RWPE2 (cell line): ENCODE measurements around the gene BEGAIN.

Experiments used
- ATAC-seq: fragments of 200-7000 bp; cut with Tn5 transposase; 3 replicates; pipeline ENCODE4 v1.9.1; 2021; ENCODE audit warnings: low read depth
- DNase-seq: peaks from one replicate; pipeline ENCODE4 v3.0.0-alpha.2; 2020; ENCODE audit warnings: low spot score
- H3K27ac ChIP-seq: fragments of 450-650 bp; 2 replicates; pipeline ENCODE4 v1.5.1; 2017; ENCODE audit warnings: mild to moderate bottlenecking; ENCODE audit not compliant: poor library complexity, severe bottlenecking
- H3K27me3 ChIP-seq: fragments of 250-450 bp; sonication (Bioruptor Pico); 2 replicates; pipeline ENCODE4 v1.5.1; 2021; ENCODE audit warnings: mild to moderate bottlenecking, moderate library complexity; ENCODE audit not compliant: insufficient read depth, poor library complexity, severe bottlenecking
- H3K36me3 ChIP-seq: fragments of 250-450 bp; sonication (Bioruptor Pico); 2 replicates; pipeline ENCODE4 v1.5.1; 2020; ENCODE audit warnings: low read depth, mild to moderate bottlenecking, moderate library complexity
- H3K4me1 ChIP-seq: fragments of 250-450 bp; sonication (Bioruptor Pico); 2 replicates; pipeline ENCODE4 v1.5.1; 2021; ENCODE audit warnings: mild to moderate bottlenecking, moderate library complexity; ENCODE audit not compliant: insufficient read depth, poor library complexity, severe bottlenecking
- H3K4me3 ChIP-seq: fragments of 250-450 bp; sonication (Bioruptor Pico); 2 replicates; pipeline ENCODE4 v1.5.1; 2021; ENCODE audit warnings: mild to moderate bottlenecking, moderate library complexity; ENCODE audit not compliant: severe bottlenecking
- H3K9me3 ChIP-seq: fragments of 250-450 bp; sonication (Bioruptor Pico); 2 replicates; pipeline ENCODE4 v1.5.1; 2021; ENCODE audit warnings: mild to moderate bottlenecking, moderate library complexity; ENCODE audit not compliant: severe bottlenecking
- CTCF ChIP-seq: fragments of 450-650 bp; IDR thresholded peaks from one replicate; pipeline ENCODE4 v1.5.1; 2017; ENCODE audit warnings: mild to moderate bottlenecking, moderate library complexity; ENCODE audit not compliant: poor library complexity, severe bottlenecking

BEGAIN gene

GRCh38 chr14:100629098-100629497 lies 41.9 kb upstream of the BEGAIN start:
- DNase-seq (no peak), ATAC-seq (no peak)
- H3K36me3 ChIP-seq = no peaks in the 10 kb centered on the region

GRCh38 chr14:100628225-100628624 lies 41.0 kb upstream of the BEGAIN start:
- DNase-seq = no peak
- Histone ChIP-seq H3K27ac (no peak overlapping the region), H3K36me3 (no peaks in the 10 kb centered on the region), H3K9me3 (peaks cover 3% of the 10 kb centered on the region), H3K4me1 (no peaks in the 10 kb centered on the region), H3K27me3 (no peaks in the 10 kb centered on the region), H3K4me3 (no peak overlapping the region)
- no peak for TF ChIP-seq CTCF
- ATAC-seq = no peak

More at GRCh38 chr14:100629098-100629497, 41.9 kb upstream of the BEGAIN start:
- Histone ChIP-seq H3K27ac (no peak overlapping the region), H3K4me3 (no peak overlapping the region), H3K27me3 (no peaks in the 10 kb centered on the region), H3K4me1 (no peaks in the 10 kb centered on the region), H3K9me3 (peaks cover 3% of the 10 kb centered on the region)
- no peak for TF ChIP-seq CTCF

DNA sequence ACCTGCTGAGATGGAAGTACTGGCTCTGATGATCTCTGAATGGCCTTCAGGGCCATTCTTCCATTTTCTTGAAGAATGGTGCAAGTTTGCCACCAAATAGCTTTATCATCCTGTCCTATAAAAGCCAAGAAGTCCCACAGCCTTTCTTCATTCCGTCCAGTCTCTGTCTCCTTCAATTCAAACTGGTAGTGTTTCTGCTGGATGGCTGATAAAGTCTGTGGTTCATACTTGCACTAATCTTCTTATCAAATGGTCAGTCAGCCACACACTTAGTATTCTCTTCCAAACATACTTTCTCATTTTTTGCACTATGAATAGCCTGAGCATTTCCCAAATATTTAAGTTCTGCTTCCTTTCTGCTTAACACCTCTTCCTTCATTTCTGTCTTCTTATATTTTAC lies 39.4 kb upstream of the BEGAIN start:
- Histone ChIP-seq H3K36me3 (no peaks in the 10 kb centered on the region), H3K4me1 (peaks cover 11% of the 10 kb centered on the region), H3K27ac (no peak overlapping the region), H3K27me3 (no peaks in the 10 kb centered on the region), H3K4me3 (no peak overlapping the region), H3K9me3 (peaks cover 3% of the 10 kb centered on the region)
- DNase-seq = no peak
- no peak for ATAC-seq
- no peak for TF ChIP-seq CTCF

- Histone ChIP-seq H3K9me3 (peaks cover 3% of the 10 kb centered on the region), H3K27ac (no peak overlapping the region), H3K4me3 (no peak overlapping the region), H3K36me3 (no peaks in the 10 kb centered on the region), H3K4me1 (peaks cover 11% of the 10 kb centered on the region), H3K27me3 (no peaks in the 10 kb centered on the region)
- no peak for TF ChIP-seq CTCF
- DNase-seq (peak; percentile 38), ATAC-seq (no peak)
These were observed 36.7 kb upstream of the BEGAIN start for GRCh38 chr14:100623961-100624360.

DNA sequence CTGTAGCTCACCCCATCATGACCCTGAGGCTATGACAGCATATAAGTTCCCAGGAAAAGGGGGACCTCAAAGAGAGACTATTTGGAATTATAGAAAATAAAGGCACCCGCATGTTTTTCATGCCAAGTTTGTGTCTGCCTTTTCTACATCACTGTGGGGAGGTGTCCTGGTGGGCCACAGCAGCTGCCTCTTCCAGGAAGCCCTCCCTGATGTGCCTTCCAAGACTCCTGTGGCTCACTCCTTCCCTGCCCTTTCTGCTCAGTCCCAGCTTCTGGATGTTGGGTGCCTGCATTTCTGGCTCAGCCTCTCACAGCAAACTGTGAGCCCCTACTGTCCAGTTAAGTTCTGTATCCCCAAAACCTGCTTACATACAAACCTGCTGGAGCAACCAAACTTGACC lies 36.3 kb upstream of the BEGAIN start:
- DNase-seq (peak; percentile 35), ATAC-seq (no peak)
- no peaks in the 10 kb centered on the region for H3K36me3 ChIP-seq
- no peaks in the 10 kb centered on the region for H3K27me3 ChIP-seq
- H3K27ac ChIP-seq = no peak overlapping the region
- no peak overlapping the region for H3K4me3 ChIP-seq
- TF ChIP-seq CTCF = no peak
- H3K4me1 ChIP-seq = peaks cover 11% of the 10 kb centered on the region
- H3K9me3 ChIP-seq = peaks cover 3% of the 10 kb centered on the region
